ENCODE results near the gene HIPK2.
A peak's percentile ranks its signal among the peaks of the same experiment; 100 is the strongest.

HIPK2 gene

DNA sequence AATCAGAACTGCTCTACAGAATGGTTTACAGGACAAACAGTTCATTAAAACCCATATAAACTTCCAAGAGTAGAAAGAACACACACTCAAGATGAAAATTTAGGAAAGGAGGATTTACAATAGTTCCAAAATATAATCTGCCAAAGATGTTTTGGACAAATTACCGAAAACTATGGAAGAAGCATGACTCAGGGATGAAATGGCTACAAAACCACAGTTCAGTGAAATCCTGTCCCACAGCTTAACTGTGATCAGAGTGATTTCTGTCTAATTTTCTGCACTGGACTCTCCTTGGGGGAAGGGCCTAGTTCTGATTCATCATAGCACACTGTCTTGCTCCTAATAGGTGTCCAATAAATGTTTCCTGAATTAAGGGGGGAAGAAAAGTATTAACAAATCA, 82.2 kb downstream of the HIPK2 start (continued):
- TF ChIP-seq CREB5 (CRISPR knock-in tag; IDR thresholded peaks at IDR 0.05; ENCODE audit: low read depth) (no peak), SNAI2 (CRISPR knock-in tag; IDR thresholded peaks at IDR 0.05) (no peak), ZNF70 (CRISPR knock-in tag; IDR thresholded peaks at IDR 0.05) (no peak)
- TF ChIP-seq, protein P1, sequence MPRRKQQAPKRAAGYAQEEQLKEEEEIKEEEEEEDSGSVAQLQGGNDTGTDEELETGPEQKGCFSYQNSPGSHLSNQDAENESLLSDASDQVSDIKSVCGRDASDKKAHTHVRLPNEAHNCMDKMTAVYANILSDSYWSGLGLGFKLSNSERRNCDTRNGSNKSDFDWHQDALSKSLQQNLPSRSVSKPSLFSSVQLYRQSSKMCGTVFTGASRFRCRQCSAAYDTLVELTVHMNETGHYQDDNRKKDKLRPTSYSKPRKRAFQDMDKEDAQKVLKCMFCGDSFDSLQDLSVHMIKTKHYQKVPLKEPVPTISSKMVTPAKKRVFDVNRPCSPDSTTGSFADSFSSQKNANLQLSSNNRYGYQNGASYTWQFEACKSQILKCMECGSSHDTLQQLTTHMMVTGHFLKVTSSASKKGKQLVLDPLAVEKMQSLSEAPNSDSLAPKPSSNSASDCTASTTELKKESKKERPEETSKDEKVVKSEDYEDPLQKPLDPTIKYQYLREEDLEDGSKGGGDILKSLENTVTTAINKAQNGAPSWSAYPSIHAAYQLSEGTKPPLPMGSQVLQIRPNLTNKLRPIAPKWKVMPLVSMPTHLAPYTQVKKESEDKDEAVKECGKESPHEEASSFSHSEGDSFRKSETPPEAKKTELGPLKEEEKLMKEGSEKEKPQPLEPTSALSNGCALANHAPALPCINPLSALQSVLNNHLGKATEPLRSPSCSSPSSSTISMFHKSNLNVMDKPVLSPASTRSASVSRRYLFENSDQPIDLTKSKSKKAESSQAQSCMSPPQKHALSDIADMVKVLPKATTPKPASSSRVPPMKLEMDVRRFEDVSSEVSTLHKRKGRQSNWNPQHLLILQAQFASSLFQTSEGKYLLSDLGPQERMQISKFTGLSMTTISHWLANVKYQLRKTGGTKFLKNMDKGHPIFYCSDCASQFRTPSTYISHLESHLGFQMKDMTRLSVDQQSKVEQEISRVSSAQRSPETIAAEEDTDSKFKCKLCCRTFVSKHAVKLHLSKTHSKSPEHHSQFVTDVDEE (CRISPR knock-in tag; IDR thresholded peaks at IDR 0.05), result no peak

DNA sequence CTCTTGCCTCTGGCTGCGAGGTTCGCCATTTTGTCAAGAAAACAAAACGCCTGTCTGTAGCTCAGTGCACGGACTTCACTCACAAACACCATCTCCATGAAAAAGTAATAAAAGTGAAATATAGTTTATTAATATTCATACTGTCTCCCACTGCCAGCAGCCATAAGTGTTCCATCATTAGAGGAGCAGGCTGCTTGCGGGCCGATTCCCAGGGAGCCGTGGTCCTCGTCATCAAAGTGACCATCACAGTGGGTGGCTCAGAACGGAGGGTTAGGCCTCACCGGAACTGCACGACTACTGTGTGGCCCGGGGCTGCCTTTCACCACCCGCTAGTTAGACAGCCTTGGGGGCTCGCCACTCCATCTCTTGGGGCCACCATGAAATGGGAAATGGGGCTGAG, 82.7 kb downstream of the HIPK2 start:
- no peak for TF ChIP-seq ZC3H10 (CRISPR knock-in tag; IDR thresholded peaks at IDR 0.05)
- no peak for TF ChIP-seq ZNF8 (CRISPR knock-in tag; IDR thresholded peaks at IDR 0.05)
- TF ChIP-seq CSRNP3 (CRISPR knock-in tag; IDR thresholded peaks at IDR 0.05), result no peak
- TF ChIP-seq BACH2 (CRISPR knock-in tag; IDR thresholded peaks at IDR 0.05; ENCODE audit: borderline replicate concordance), result no peak
- no peak for TF ChIP-seq ZNF70 (CRISPR knock-in tag; IDR thresholded peaks at IDR 0.05)
- TF ChIP-seq TOX (CRISPR knock-in tag; IDR thresholded peaks at IDR 0.05; ENCODE audit: borderline replicate concordance), result no peak
- no peak for TF ChIP-seq ZFP30 (CRISPR knock-in tag; IDR thresholded peaks at IDR 0.05)
- no peak for TF ChIP-seq ZFP3 (CRISPR knock-in tag; IDR thresholded peaks at IDR 0.05)
- no peak for TF ChIP-seq CREB5 (CRISPR knock-in tag; IDR thresholded peaks at IDR 0.05; ENCODE audit: low read depth)
- TF ChIP-seq TCF4 (CRISPR knock-in tag; IDR thresholded peaks at IDR 0.05; ENCODE audit: borderline replicate concordance), result no peak
- TF ChIP-seq CSDC2 (CRISPR knock-in tag; IDR thresholded peaks at IDR 0.05), result no peak
- no peak for TF ChIP-seq POU6F1 (CRISPR knock-in tag; IDR thresholded peaks at IDR 0.05; ENCODE audit: borderline replicate concordance, low read depth)
- TF ChIP-seq RARB (CRISPR knock-in tag; IDR thresholded peaks at IDR 0.05), result no peak
- TF ChIP-seq ZNF565 (CRISPR knock-in tag; conservative IDR thresholded peaks at IDR 0.05; ENCODE audit: low read depth), result no peak
- TF ChIP-seq, protein P1 (CRISPR knock-in tag; IDR thresholded peaks at IDR 0.05), result no peak
- no peak for TF ChIP-seq GLIS3 (CRISPR knock-in tag; IDR thresholded peaks at IDR 0.05)
- no peak for ATAC-seq

DNA sequence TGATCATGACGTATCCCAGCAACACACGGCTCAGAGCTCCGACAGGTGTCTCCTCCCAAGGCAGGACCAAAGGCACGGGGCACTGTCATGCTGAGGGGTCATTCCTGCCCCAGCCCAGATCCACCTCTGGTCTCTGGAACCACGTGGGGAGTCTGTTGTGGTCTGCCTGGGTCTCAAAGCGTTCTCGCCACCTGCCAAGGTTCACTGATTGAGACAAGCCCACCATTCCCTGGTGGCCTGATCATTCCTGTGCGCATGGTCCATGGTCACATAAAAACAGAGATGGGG, 83.5 kb downstream of the HIPK2 start:
- peak; percentile 9; the same call in 2 of the 3 replicates for ATAC-seq
- TF ChIP-seq RARB (CRISPR knock-in tag; IDR thresholded peaks at IDR 0.05) (no peak), BACH2 (CRISPR knock-in tag; IDR thresholded peaks at IDR 0.05; ENCODE audit: borderline replicate concordance) (no peak), ISL1 (CRISPR knock-in tag; IDR thresholded peaks at IDR 0.05) (no peak), ZNF8 (CRISPR knock-in tag; IDR thresholded peaks at IDR 0.05) (no peak), GLIS3 (CRISPR knock-in tag; IDR thresholded peaks at IDR 0.05) (no peak), ZNF70 (CRISPR knock-in tag; IDR thresholded peaks at IDR 0.05) (no peak), ZFP30 (CRISPR knock-in tag; IDR thresholded peaks at IDR 0.05) (no peak), ESRRG (CRISPR knock-in tag; IDR thresholded peaks at IDR 0.05) (no peak), POU6F1 (CRISPR knock-in tag; IDR thresholded peaks at IDR 0.05; ENCODE audit: borderline replicate concordance, low read depth) (no peak), TCF4 (CRISPR knock-in tag; IDR thresholded peaks at IDR 0.05; ENCODE audit: borderline replicate concordance) (no peak), ZNF565 (CRISPR knock-in tag; conservative IDR thresholded peaks at IDR 0.05; ENCODE audit: low read depth) (no peak), OSR1 (CRISPR knock-in tag; IDR thresholded peaks at IDR 0.05) (no peak), ARNTL (CRISPR knock-in tag; IDR thresholded peaks at IDR 0.05; ENCODE audit: borderline replicate concordance, low read depth) (no peak)
- TF ChIP-seq, protein P1 (CRISPR knock-in tag; IDR thresholded peaks at IDR 0.05), result no peak
